Breast epithelium (tissue), 3 donors: ENCODE measurements around the gene UBXN7.

Experiments used
- POLR2A ChIP-seq: fragments of 450-650 bp; IDR thresholded peaks from one replicate; pipeline ENCODE4 v1.6.1; 2016; ENCODE audit warnings: antibody characterized with exemption, mild to moderate bottlenecking, moderate library complexity
- TF ChIP-seq, protein P1 (sequence below), 3 donors: fragments of 450-650 bp; IDR thresholded peaks; one replicate each; pipeline ENCODE4 v1.5.1; 2016 to 2017; ENCODE audit warnings: antibody characterized with exemption in 3 of 3, mild to moderate bottlenecking in 3 of 3, moderate library complexity in 3 of 3

GRCh38 chr3:196458063-196458462, 25.8 kb upstream of the UBXN7 start:
- TF ChIP-seq, protein P1, sequence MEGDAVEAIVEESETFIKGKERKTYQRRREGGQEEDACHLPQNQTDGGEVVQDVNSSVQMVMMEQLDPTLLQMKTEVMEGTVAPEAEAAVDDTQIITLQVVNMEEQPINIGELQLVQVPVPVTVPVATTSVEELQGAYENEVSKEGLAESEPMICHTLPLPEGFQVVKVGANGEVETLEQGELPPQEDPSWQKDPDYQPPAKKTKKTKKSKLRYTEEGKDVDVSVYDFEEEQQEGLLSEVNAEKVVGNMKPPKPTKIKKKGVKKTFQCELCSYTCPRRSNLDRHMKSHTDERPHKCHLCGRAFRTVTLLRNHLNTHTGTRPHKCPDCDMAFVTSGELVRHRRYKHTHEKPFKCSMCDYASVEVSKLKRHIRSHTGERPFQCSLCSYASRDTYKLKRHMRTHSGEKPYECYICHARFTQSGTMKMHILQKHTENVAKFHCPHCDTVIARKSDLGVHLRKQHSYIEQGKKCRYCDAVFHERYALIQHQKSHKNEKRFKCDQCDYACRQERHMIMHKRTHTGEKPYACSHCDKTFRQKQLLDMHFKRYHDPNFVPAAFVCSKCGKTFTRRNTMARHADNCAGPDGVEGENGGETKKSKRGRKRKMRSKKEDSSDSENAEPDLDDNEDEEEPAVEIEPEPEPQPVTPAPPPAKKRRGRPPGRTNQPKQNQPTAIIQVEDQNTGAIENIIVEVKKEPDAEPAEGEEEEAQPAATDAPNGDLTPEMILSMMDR (IDR thresholded peaks at IDR 0.05) = no peak
- TF ChIP-seq POLR2A = no peak
